HG03565 (cell line): ENCODE data around the gene UQCR10.

Source experiments
- ATAC-seq: cut with Tn5 transposase; IDR thresholded peaks from one replicate; pipeline ENCODE4 v1.9.1; 2021; ENCODE audit warnings: mild to moderate bottlenecking, moderate library complexity; ENCODE audit not compliant: unreplicated experiment

The UQCR10 gene

GRCh38 chr22:29758959-29759358 lies 8.2 kb upstream of the UQCR10 start:
- ATAC-seq = no peak

GRCh38 chr22:29762263-29762662 lies 4.9 kb upstream of the UQCR10 start:
- ATAC-seq = no peak

GRCh38 chr22:29765905-29766631 lies 1.1 kb upstream of the UQCR10 start:
- peak; percentile 2 for ATAC-seq

GRCh38 chr22:29766632-29767170 lies 468 bp upstream of the UQCR10 start, which contains the start of gene ZMAT5:
ZMAT5 (minus strand) TSS chr22:29767007; CDS start chr22:29748544, 18,463 bp downstream.
- peak; percentile 75 for ATAC-seq

GRCh38 chr22:29768052-29768693 lies 1.0 kb downstream of the UQCR10 start:
- no peak for ATAC-seq

GRCh38 chr22:29769723-29770321 lies 2.7 kb downstream of the UQCR10 start:
- no peak for ATAC-seq

- ATAC-seq = no peak
These were observed 5.0 kb downstream of the UQCR10 start for GRCh38 chr22:29772170-29772641.

- no peak for ATAC-seq
These were observed 6.1 kb downstream of the UQCR10 start for GRCh38 chr22:29773233-29773632.

GRCh38 chr22:29780220-29780619 lies 13.1 kb downstream of the UQCR10 start:
- no peak for ATAC-seq

GRCh38 chr22:29780748-29781676 lies 13.8 kb downstream of the UQCR10 start:
- no peak for ATAC-seq

- no peak for ATAC-seq
These were observed 15.1 kb downstream of the UQCR10 start for GRCh38 chr22:29782061-29782845.

- no peak for ATAC-seq
These were observed 17.5 kb downstream of the UQCR10 start for GRCh38 chr22:29784451-29785361.

- ATAC-seq = no peak
These were observed 18.9 kb downstream of the UQCR10 start for GRCh38 chr22:29786031-29786430.

GRCh38 chr22:29787371-29787980 lies 20.3 kb downstream of the UQCR10 start:
- no peak for ATAC-seq

GRCh38 chr22:29788339-29789279 lies 21.4 kb downstream of the UQCR10 start:
- ATAC-seq = no peak

- ATAC-seq = no peak
These were observed 22.9 kb downstream of the UQCR10 start for GRCh38 chr22:29790061-29790460.

- no peak for ATAC-seq
These were observed 26.2 kb downstream of the UQCR10 start for GRCh38 chr22:29793396-29793795.
